ENCODE results near the gene ADM5. TPM values are rescaled to one million over a fixed set of nuclear protein-coding genes. Genes with fewer than 3 reads are reported as not detected.

The ADM5 gene
- total RNA-seq, 1 donor from 2014 or later = 6.9 TPM

GRCh38 chr19:49652551-49653465 lies 36.6 kb upstream of the ADM5 start:
- Mint-ChIP-seq H3K27ac (no peak overlapping the region), H3K9me3 (no peaks in the 10 kb centered on the region), H3K36me3 (ENCODE audit: low read depth) (peaks cover 32% of the 10 kb centered on the region), H3K4me1 (ENCODE audit: low read depth) (no peaks in the 10 kb centered on the region), H3K27me3 (ENCODE audit: insufficient read depth) (no peaks in the 10 kb centered on the region), H3K4me3 (no peak overlapping the region)
- DNase-seq (ENCODE audit: low spot score) = no peak
- intact Hi-C loops (cut with micrococcal nuclease) = no loop called here

DNA sequence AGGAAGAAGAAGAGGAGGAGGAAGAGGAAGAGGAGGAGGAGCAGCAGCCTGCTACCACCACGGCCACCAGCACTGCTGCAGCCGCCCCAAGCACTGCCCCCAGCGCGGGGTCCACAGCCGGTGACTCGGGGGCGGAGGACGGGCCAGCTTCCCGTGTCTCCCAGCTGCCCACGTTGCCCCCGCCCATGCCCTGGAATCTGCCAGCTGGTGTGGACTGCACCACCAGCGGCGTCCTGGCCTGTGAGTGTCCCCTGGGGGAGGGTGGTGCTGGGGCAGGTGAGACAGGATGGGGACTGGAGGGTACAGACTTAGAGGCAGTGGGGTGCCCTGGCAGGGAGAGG lies 36.0 kb upstream of the ADM5 start:
- H3K27me3 Mint-ChIP-seq (ENCODE audit: insufficient read depth) = no peaks in the 10 kb centered on the region
- no peaks in the 10 kb centered on the region for H3K4me1 Mint-ChIP-seq (ENCODE audit: low read depth)
- H3K36me3 Mint-ChIP-seq (ENCODE audit: low read depth) = peaks cover 32% of the 10 kb centered on the region
- intact Hi-C loops (cut with micrococcal nuclease) = no loop called here
- no peak overlapping the region for H3K27ac Mint-ChIP-seq
- no peak overlapping the region for H3K4me3 Mint-ChIP-seq
- H3K9me3 Mint-ChIP-seq = no peaks in the 10 kb centered on the region
- DNase-seq (ENCODE audit: low spot score) = no peak

GRCh38 chr19:49654581-49654980 lies 34.8 kb upstream of the ADM5 start:
- H3K27ac Mint-ChIP-seq = no peak overlapping the region
- DNase-seq (ENCODE audit: low spot score) = no peak
- no peaks in the 10 kb centered on the region for H3K4me1 Mint-ChIP-seq (ENCODE audit: low read depth)
- intact Hi-C loops (cut with micrococcal nuclease) = no loop called here
- no peaks in the 10 kb centered on the region for H3K27me3 Mint-ChIP-seq (ENCODE audit: insufficient read depth)
- peaks cover 34% of the 10 kb centered on the region for H3K36me3 Mint-ChIP-seq (ENCODE audit: low read depth)
- H3K9me3 Mint-ChIP-seq = no peaks in the 10 kb centered on the region
- H3K4me3 Mint-ChIP-seq = no peak overlapping the region

GRCh38 chr19:49655570-49656455 lies 33.6 kb upstream of the ADM5 start:
- Mint-ChIP-seq H3K4me3 (no peak overlapping the region), H3K9me3 (no peaks in the 10 kb centered on the region), H3K4me1 (ENCODE audit: low read depth) (no peaks in the 10 kb centered on the region), H3K36me3 (ENCODE audit: low read depth) (peaks cover 38% of the 10 kb centered on the region), H3K27ac (no peak overlapping the region), H3K27me3 (ENCODE audit: insufficient read depth) (no peaks in the 10 kb centered on the region)
- intact Hi-C loops (cut with micrococcal nuclease) = no loop called here
- no peak for DNase-seq (ENCODE audit: low spot score)

GRCh38 chr19:49656456-49657109 lies 32.8 kb upstream of the ADM5 start:
- H3K27ac Mint-ChIP-seq = no peak overlapping the region
- H3K9me3 Mint-ChIP-seq = no peaks in the 10 kb centered on the region
- H3K36me3 Mint-ChIP-seq (ENCODE audit: low read depth) = peaks cover 36% of the 10 kb centered on the region
- H3K4me3 Mint-ChIP-seq = no peak overlapping the region
- H3K27me3 Mint-ChIP-seq (ENCODE audit: insufficient read depth) = no peaks in the 10 kb centered on the region
- no peak for DNase-seq (ENCODE audit: low spot score)
- H3K4me1 Mint-ChIP-seq (ENCODE audit: low read depth) = no peaks in the 10 kb centered on the region
- intact Hi-C loops (cut with micrococcal nuclease) = no loop called here

DNA sequence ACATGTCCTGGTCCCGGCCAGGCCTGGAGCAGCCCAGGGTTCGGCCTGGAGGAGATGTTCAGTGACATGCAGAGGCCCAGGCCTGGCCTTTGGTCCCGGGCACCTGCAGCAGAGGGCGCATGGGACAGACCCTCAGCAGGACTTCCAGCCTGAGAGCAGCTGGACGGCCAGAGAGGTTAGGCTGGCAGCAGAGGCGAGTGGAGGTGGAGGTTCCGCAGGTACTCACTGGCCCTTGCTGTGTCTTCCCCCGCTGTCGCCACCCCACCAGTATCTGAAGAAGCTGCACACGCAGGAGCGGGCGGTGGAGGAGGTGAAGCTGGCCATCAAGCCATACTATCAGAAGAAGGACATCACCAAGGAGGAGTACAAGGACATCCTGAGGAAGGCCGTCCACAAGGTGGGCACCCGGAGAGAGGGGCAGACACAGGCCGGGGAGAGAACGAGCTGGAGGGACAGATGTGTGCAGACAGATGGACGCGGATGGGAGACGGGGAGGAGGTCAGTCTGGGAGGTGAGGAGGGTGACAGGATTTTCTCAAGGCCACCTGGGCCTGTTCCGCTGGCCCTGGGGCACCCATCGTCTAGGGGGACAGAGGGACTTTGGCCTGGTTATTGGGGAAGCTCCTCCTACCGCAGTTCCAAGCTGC lies 31.8 kb upstream of the ADM5 start:
- peak overlapping the region; percentile 44 for H3K27ac Mint-ChIP-seq
- no peak for DNase-seq (ENCODE audit: low spot score)
- H3K36me3 Mint-ChIP-seq (ENCODE audit: low read depth) = peaks cover 39% of the 10 kb centered on the region
- intact Hi-C loops (cut with micrococcal nuclease) = no loop called here
- H3K4me1 Mint-ChIP-seq (ENCODE audit: low read depth) = no peaks in the 10 kb centered on the region
- H3K9me3 Mint-ChIP-seq = no peaks in the 10 kb centered on the region
- H3K4me3 Mint-ChIP-seq = no peak overlapping the region
- H3K27me3 Mint-ChIP-seq (ENCODE audit: insufficient read depth) = no peaks in the 10 kb centered on the region

GRCh38 chr19:49658139-49658517 lies 31.3 kb upstream of the ADM5 start:
- intact Hi-C loops (cut with micrococcal nuclease) = no loop called here
- Mint-ChIP-seq H3K4me1 (ENCODE audit: low read depth) (no peaks in the 10 kb centered on the region), H3K4me3 (no peak overlapping the region), H3K36me3 (ENCODE audit: low read depth) (peaks cover 35% of the 10 kb centered on the region), H3K27me3 (ENCODE audit: insufficient read depth) (no peaks in the 10 kb centered on the region), H3K27ac (no peak overlapping the region), H3K9me3 (no peaks in the 10 kb centered on the region)
- DNase-seq (ENCODE audit: low spot score) = no peak

GRCh38 chr19:49658566-49659442 lies 30.6 kb upstream of the ADM5 start:
- no peak overlapping the region for H3K27ac Mint-ChIP-seq
- peaks cover under 1% of the 10 kb centered on the region for H3K4me1 Mint-ChIP-seq (ENCODE audit: low read depth)
- H3K36me3 Mint-ChIP-seq (ENCODE audit: low read depth) = peaks cover 38% of the 10 kb centered on the region
- H3K27me3 Mint-ChIP-seq (ENCODE audit: insufficient read depth) = no peaks in the 10 kb centered on the region
- H3K4me3 Mint-ChIP-seq = no peak overlapping the region
- H3K9me3 Mint-ChIP-seq = no peaks in the 10 kb centered on the region
- intact Hi-C loops (cut with micrococcal nuclease) = no loop called here
- DNase-seq (ENCODE audit: low spot score) = no peak

DNA sequence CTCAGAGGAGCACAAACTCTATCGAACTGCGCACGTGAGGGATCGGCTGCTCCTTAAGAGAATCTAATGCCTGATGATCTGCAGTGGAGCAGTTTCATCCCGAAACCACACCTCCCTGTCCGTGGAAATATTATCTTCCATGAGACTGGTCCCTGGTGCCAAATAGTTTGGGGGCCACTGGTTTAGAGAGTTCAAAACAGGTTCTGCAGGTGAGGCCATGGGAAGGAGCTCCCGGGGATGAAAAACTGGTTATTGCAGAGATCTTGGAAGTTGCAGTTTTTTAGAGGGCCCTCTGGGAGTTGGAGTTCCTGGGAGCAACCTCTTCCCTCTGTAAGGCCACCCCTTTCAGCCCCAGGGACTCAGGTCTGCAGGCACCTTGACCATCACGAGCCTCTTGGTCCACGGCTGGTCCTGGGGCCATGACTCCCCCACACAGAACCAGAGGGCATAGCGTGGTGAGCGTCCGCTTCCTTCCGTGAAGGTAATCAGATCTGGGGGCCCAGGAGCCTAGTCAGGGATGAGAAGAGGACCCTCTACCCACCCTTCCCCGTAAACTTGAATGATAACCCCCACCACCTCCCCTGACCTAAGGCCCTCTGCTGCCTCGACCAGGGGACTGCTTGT lies 28.9 kb upstream of the ADM5 start:
- Mint-ChIP-seq H3K36me3 (ENCODE audit: low read depth) (peaks cover 42% of the 10 kb centered on the region), H3K27me3 (ENCODE audit: insufficient read depth) (no peaks in the 10 kb centered on the region), H3K27ac (no peak overlapping the region), H3K4me1 (ENCODE audit: low read depth) (peaks cover 14% of the 10 kb centered on the region), H3K4me3 (no peak overlapping the region), H3K9me3 (no peaks in the 10 kb centered on the region)
- intact Hi-C loops (cut with micrococcal nuclease) = no loop called here
- no peak for DNase-seq (ENCODE audit: low spot score)

GRCh38 chr19:49662011-49662410 lies 27.4 kb upstream of the ADM5 start:
- no peak overlapping the region for H3K27ac Mint-ChIP-seq
- intact Hi-C loops (cut with micrococcal nuclease) = no loop called here

GRCh38 chr19:49663224-49663623 lies 26.2 kb upstream of the ADM5 start:
- Mint-ChIP-seq H3K4me3 (peak overlapping the region; percentile 98), H3K4me1 (ENCODE audit: low read depth) (peaks cover 32% of the 10 kb centered on the region), H3K27ac (peak overlapping the region; percentile 23), H3K27me3 (ENCODE audit: insufficient read depth) (no peaks in the 10 kb centered on the region), H3K9me3 (no peaks in the 10 kb centered on the region), H3K36me3 (ENCODE audit: low read depth) (peaks cover 27% of the 10 kb centered on the region)
- intact Hi-C loops (cut with micrococcal nuclease) = no loop called here
- DNase-seq (ENCODE audit: low spot score) = no peak

More at GRCh38 chr19:49662011-49662410, 27.4 kb upstream of the ADM5 start:
- DNase-seq (ENCODE audit: low spot score) = no peak
- Mint-ChIP-seq H3K4me1 (ENCODE audit: low read depth) (peaks cover 27% of the 10 kb centered on the region), H3K27me3 (ENCODE audit: insufficient read depth) (no peaks in the 10 kb centered on the region), H3K36me3 (ENCODE audit: low read depth) (peaks cover 34% of the 10 kb centered on the region), H3K4me3 (no peak overlapping the region), H3K9me3 (no peaks in the 10 kb centered on the region)
